Liver (tissue), 9 donors: Measurements from ENCODE around the gene EIF4G1. TPM values are rescaled to one million over a fixed set of nuclear protein-coding genes. Genes with fewer than 3 reads are reported as not detected.

Experiments used
- DNase-seq: peaks from one replicate; pipeline ENCODE4 v3.0.0-alpha.2; 2017; ENCODE audit warnings: low spot score
- H3K27ac ChIP-seq, 2 donors: one replicate each; pipeline ENCODE4 v1.7.0; 2013; ENCODE audit warnings: inconsistent platforms in 2 of 2, low read length in 2 of 2, control low read depth in 1 of 2, low read depth in 1 of 2, mild to moderate bottlenecking in 1 of 2
- H3K27me3 ChIP-seq, 4 donors: one replicate each; pipeline versions ENCODE4 v1.6.1 to v1.7.0; 2013; ENCODE audit warnings: low read length in 3 of 4, inconsistent platforms in 1 of 4, mild to moderate bottlenecking in 1 of 4, moderate library complexity in 1 of 4; ENCODE audit not compliant: control insufficient read depth in 4 of 4, insufficient read depth in 4 of 4
- H3K36me3 ChIP-seq, 4 donors: one replicate each; pipeline versions ENCODE4 v1.6.1 to v1.7.0; 2013; ENCODE audit warnings: low read length in 3 of 4, mild to moderate bottlenecking in 3 of 4, low read depth in 1 of 4, moderate library complexity in 1 of 4; ENCODE audit not compliant: control insufficient read depth in 4 of 4, insufficient read depth in 3 of 4
- H3K4me1 ChIP-seq, 4 donors: one replicate each; pipeline versions ENCODE4 v1.6.1 to v1.7.0; 2013; ENCODE audit warnings: low read length in 3 of 4, mild to moderate bottlenecking in 3 of 4, moderate library complexity in 1 of 4; ENCODE audit not compliant: control insufficient read depth in 4 of 4, insufficient read depth in 4 of 4
- H3K4me3 ChIP-seq, 3 donors: one replicate each; pipeline versions ENCODE4 v1.6.1 to v1.7.0; 2013; ENCODE audit warnings: low read length in 3 of 3, control low read depth in 1 of 3, low read depth in 1 of 3, mild to moderate bottlenecking in 1 of 3
- H3K9ac ChIP-seq, 2 donors: one replicate each; pipeline ENCODE4 v1.7.0; 2013; ENCODE audit warnings: low read length in 2 of 2, mild to moderate bottlenecking in 2 of 2, moderate library complexity in 2 of 2, control low read depth in 1 of 2, low read depth in 1 of 2
- H3K9me3 ChIP-seq, 4 donors: one replicate each; pipeline versions ENCODE4 v1.6.1 to v1.7.0; 2013; ENCODE audit warnings: low read length in 3 of 4; ENCODE audit not compliant: control insufficient read depth in 4 of 4
- EGR1 ChIP-seq, 2 donors: IDR thresholded peaks; 2 replicates each; pipeline ENCODE4 v1.6.1; 2016 to 2018; ENCODE audit warnings: antibody characterized with exemption in 2 of 2, low read depth in 2 of 2
- FOXA1 ChIP-seq: IDR thresholded peaks from 2 replicates; pipeline ENCODE4 v1.6.1; 2016; ENCODE audit warnings: antibody characterized with exemption
- FOXA2 ChIP-seq: IDR thresholded peaks from 2 replicates; pipeline ENCODE4 v1.6.1; 2016; ENCODE audit warnings: antibody characterized with exemption
- GABPA ChIP-seq, 2 donors: IDR thresholded peaks in 1 of 2; conservative IDR thresholded peaks in 1 of 2; 2 replicates each; pipeline ENCODE4 v1.6.1; 2016; ENCODE audit warnings: antibody characterized with exemption in 2 of 2, mild to moderate bottlenecking in 1 of 2, moderate library complexity in 1 of 2
- HNF4A ChIP-seq, 2 donors: conservative IDR thresholded peaks; 2 replicates each; pipeline ENCODE4 v1.6.1; 2016; ENCODE audit warnings: antibody characterized with exemption in 2 of 2, mild to moderate bottlenecking in 2 of 2
- HNF4G ChIP-seq: IDR thresholded peaks from 2 replicates; pipeline ENCODE4 v1.6.1; 2016; ENCODE audit warnings: antibody characterized with exemption
- JUND ChIP-seq, 2 donors: IDR thresholded peaks; 2 replicates each; pipeline ENCODE4 v1.6.1; 2016; ENCODE audit warnings: antibody characterized with exemption in 2 of 2
- NR2F2 ChIP-seq: IDR thresholded peaks from 2 replicates; pipeline ENCODE4 v1.6.1; 2016; ENCODE audit warnings: antibody characterized with exemption
- RAD21 ChIP-seq, 2 donors: IDR thresholded peaks; 2 replicates each; pipeline ENCODE4 v1.6.1; 2016; ENCODE audit warnings: antibody characterized with exemption in 2 of 2, mild to moderate bottlenecking in 2 of 2
- RXRA ChIP-seq, 2 donors: IDR thresholded peaks; 2 replicates each; pipeline ENCODE4 v1.6.1; 2017 to 2018; ENCODE audit warnings: antibody characterized with exemption in 2 of 2, mild to moderate bottlenecking in 1 of 2
- SP1 ChIP-seq: IDR thresholded peaks from 2 replicates; pipeline ENCODE4 v1.6.1; 2018; ENCODE audit warnings: antibody characterized with exemption, mild to moderate bottlenecking
- TAF1 ChIP-seq: conservative IDR thresholded peaks from 2 replicates; pipeline ENCODE4 v1.6.1; 2016; ENCODE audit warnings: antibody characterized with exemption, mild to moderate bottlenecking
- YY1 ChIP-seq: IDR thresholded peaks from 2 replicates; pipeline ENCODE4 v1.6.1; 2016; ENCODE audit warnings: antibody characterized with exemption, mild to moderate bottlenecking
- WGBS: extraction: QIAGEN DNeasy Blood & Tissue Kit; methylation state at CpG from one replicate; pipeline ENCODE4 v1.1.7; 2013; 5-methylcytosine and 5-hydroxymethylcytosine counted together
- polyA plus RNA-seq, 2 donors: library from polyadenylated mRNA; stranded (reverse) in 1 of 2; unstranded in 1 of 2; fragments of 200-250 nt in 1 of 2; fragments of >200 nt in 1 of 2; fragmentation: Nextera tagmentation in 1 of 2; extraction: Ambion mirVana in 1 of 2; gene quantifications; one replicate each; pipeline versions ENCODE4 v1.2.1 to v1.2.3, GENCODE V29; 2013 to 2015
- total RNA-seq, 2 donors: library from RNA; depleted of rRNA; stranded (reverse); fragments of >200 nt; gene quantifications; one replicate each; pipeline ENCODE4 v1.2.3, GENCODE V29; 2014
- TF ChIP-seq, protein P1 (sequence below): IDR thresholded peaks from 2 replicates; pipeline ENCODE4 v1.6.1; 2016; ENCODE audit warnings: antibody characterized with exemption
- TF ChIP-seq, protein P2 (sequence below): IDR thresholded peaks from 2 replicates; pipeline ENCODE4 v1.6.1; 2016; ENCODE audit warnings: antibody characterized with exemption
- TF ChIP-seq, protein P3 (sequence below): fragments of 150-350 bp; IDR thresholded peaks from 2 replicates; pipeline ENCODE4 v1.5.1; 2017; ENCODE audit warnings: improper control_type of control experiment, low read depth, low read length; ENCODE audit not compliant: missing input control
- TF ChIP-seq, protein P4 (sequence below): IDR thresholded peaks from 2 replicates; pipeline ENCODE4 v1.6.1; 2016; ENCODE audit warnings: antibody characterized with exemption, mild to moderate bottlenecking
- TF ChIP-seq, protein P5 (sequence below): IDR thresholded peaks from 2 replicates; pipeline ENCODE4 v1.6.1; 2016; ENCODE audit warnings: antibody characterized with exemption
- donor health status: healthy.
- donor health status: healthy.
- donor health status: healthy.
- donor health status: healthy.
- donor health status: healthy.

Gene EIF4G1
- total and polyA plus RNA-seq, 4 donors = 140 to 329 (median 207) TPM

DNA sequence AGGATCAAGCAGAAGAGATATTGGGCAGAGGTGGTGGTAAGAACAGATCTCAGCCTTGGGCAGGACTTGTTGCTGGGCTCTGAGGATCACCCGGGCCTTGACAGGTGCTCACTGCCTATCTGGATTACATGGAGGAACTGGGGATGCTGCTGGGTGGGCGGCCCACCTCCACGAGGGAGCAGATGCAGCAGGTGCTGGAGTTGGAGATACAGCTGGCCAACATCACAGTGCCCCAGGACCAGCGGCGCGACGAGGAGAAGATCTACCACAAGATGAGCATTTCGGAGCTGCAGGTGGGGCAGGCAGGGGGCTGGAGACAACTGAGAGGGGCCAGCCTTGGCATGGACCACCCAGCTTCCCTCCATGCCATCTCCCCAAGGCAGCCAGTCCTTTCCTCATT is 30.7 kb upstream of the EIF4G1 start:
- no peak overlapping the region for H3K9ac ChIP-seq
- H3K9me3 ChIP-seq = no peaks in the 10 kb centered on the region
- H3K27ac ChIP-seq = no peak overlapping the region
- no peak overlapping the region for H3K4me3 ChIP-seq
- no peaks in the 10 kb centered on the region for H3K36me3 ChIP-seq
- 90% methylated on average over 8 of the region's 8 CpGs for WGBS
- TF ChIP-seq YY1 (no peak), EGR1 (IDR thresholded peaks at IDR 0.05; ENCODE audit: low read depth in 2 of 2) (no peak), HNF4A (conservative IDR thresholded peaks at IDR 0.05) (no peak), TAF1 (no peak), HNF4G (no peak), SP1 (no peak), RXRA (IDR thresholded peaks at IDR 0.05) (no peak), NR2F2 (no peak), FOXA2 (no peak), RAD21 (IDR thresholded peaks at IDR 0.05) (no peak), GABPA (IDR thresholded peaks at IDR 0.05 in 1 of 2, conservative IDR thresholded peaks at IDR 0.05 in 1 of 2) (no peak)
- TF ChIP-seq, protein P1, sequence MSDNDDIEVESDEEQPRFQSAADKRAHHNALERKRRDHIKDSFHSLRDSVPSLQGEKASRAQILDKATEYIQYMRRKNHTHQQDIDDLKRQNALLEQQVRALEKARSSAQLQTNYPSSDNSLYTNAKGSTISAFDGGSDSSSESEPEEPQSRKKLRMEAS = no peak
- TF ChIP-seq, protein P2, sequence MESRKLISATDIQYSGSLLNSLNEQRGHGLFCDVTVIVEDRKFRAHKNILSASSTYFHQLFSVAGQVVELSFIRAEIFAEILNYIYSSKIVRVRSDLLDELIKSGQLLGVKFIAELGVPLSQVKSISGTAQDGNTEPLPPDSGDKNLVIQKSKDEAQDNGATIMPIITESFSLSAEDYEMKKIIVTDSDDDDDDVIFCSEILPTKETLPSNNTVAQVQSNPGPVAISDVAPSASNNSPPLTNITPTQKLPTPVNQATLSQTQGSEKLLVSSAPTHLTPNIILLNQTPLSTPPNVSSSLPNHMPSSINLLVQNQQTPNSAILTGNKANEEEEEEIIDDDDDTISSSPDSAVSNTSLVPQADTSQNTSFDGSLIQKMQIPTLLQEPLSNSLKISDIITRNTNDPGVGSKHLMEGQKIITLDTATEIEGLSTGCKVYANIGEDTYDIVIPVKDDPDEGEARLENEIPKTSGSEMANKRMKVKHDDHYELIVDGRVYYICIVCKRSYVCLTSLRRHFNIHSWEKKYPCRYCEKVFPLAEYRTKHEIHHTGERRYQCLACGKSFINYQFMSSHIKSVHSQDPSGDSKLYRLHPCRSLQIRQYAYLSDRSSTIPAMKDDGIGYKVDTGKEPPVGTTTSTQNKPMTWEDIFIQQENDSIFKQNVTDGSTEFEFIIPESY = no peak
- TF ChIP-seq, protein P3, sequence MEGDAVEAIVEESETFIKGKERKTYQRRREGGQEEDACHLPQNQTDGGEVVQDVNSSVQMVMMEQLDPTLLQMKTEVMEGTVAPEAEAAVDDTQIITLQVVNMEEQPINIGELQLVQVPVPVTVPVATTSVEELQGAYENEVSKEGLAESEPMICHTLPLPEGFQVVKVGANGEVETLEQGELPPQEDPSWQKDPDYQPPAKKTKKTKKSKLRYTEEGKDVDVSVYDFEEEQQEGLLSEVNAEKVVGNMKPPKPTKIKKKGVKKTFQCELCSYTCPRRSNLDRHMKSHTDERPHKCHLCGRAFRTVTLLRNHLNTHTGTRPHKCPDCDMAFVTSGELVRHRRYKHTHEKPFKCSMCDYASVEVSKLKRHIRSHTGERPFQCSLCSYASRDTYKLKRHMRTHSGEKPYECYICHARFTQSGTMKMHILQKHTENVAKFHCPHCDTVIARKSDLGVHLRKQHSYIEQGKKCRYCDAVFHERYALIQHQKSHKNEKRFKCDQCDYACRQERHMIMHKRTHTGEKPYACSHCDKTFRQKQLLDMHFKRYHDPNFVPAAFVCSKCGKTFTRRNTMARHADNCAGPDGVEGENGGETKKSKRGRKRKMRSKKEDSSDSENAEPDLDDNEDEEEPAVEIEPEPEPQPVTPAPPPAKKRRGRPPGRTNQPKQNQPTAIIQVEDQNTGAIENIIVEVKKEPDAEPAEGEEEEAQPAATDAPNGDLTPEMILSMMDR = no peak
- TF ChIP-seq, protein P4, sequence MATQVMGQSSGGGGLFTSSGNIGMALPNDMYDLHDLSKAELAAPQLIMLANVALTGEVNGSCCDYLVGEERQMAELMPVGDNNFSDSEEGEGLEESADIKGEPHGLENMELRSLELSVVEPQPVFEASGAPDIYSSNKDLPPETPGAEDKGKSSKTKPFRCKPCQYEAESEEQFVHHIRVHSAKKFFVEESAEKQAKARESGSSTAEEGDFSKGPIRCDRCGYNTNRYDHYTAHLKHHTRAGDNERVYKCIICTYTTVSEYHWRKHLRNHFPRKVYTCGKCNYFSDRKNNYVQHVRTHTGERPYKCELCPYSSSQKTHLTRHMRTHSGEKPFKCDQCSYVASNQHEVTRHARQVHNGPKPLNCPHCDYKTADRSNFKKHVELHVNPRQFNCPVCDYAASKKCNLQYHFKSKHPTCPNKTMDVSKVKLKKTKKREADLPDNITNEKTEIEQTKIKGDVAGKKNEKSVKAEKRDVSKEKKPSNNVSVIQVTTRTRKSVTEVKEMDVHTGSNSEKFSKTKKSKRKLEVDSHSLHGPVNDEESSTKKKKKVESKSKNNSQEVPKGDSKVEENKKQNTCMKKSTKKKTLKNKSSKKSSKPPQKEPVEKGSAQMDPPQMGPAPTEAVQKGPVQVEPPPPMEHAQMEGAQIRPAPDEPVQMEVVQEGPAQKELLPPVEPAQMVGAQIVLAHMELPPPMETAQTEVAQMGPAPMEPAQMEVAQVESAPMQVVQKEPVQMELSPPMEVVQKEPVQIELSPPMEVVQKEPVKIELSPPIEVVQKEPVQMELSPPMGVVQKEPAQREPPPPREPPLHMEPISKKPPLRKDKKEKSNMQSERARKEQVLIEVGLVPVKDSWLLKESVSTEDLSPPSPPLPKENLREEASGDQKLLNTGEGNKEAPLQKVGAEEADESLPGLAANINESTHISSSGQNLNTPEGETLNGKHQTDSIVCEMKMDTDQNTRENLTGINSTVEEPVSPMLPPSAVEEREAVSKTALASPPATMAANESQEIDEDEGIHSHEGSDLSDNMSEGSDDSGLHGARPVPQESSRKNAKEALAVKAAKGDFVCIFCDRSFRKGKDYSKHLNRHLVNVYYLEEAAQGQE = no peak
- TF ChIP-seq, protein P5, sequence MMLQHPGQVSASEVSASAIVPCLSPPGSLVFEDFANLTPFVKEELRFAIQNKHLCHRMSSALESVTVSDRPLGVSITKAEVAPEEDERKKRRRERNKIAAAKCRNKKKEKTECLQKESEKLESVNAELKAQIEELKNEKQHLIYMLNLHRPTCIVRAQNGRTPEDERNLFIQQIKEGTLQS = no peak
- no peak for DNase-seq
- no peaks in the 10 kb centered on the region for H3K4me1 ChIP-seq
- no peaks in the 10 kb centered on the region for H3K27me3 ChIP-seq

DNA sequence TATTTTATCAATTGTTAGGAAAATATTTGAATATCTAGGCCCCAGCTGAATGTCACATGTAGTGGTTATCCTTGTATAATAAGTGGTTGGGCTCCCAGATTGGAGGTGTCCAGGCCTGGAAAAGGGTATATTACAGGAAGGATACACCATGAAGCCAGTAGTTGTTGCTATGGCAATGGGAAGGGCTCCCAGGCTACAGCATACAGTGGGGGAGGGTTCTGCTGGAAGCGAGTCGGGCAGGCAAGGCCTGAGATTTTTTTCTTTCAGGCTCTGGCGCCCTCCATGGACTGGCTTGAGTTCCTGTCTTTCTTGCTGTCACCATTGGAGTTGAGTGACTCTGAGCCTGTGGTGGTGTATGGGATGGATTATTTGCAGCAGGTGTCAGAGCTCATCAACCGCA is 29.7 kb upstream of the EIF4G1 start:
- no peaks in the 10 kb centered on the region for H3K4me1 ChIP-seq
- no peak overlapping the region for H3K27ac ChIP-seq
- WGBS = 22% methylated on average over 4 of the region's 4 CpGs
- no peaks in the 10 kb centered on the region for H3K27me3 ChIP-seq
- DNase-seq = no peak
- no peak for TF ChIP-seq HNF4G
- TF ChIP-seq, protein P5 = no peak
- TF ChIP-seq FOXA1 = no peak
- no peak for TF ChIP-seq EGR1 (IDR thresholded peaks at IDR 0.05; ENCODE audit: low read depth in 2 of 2)
- no peak for TF ChIP-seq HNF4A (conservative IDR thresholded peaks at IDR 0.05)
- TF ChIP-seq, protein P1 = no peak
- TF ChIP-seq JUND (IDR thresholded peaks at IDR 0.05) = no peak
- peak; percentile 73 to 81 for TF ChIP-seq RAD21 (IDR thresholded peaks at IDR 0.05)
- no peak for TF ChIP-seq FOXA2
- TF ChIP-seq, protein P3 = peak; percentile 42
- H3K4me3 ChIP-seq = no peak overlapping the region
- H3K9ac ChIP-seq = no peak overlapping the region
- H3K36me3 ChIP-seq = no peaks in the 10 kb centered on the region
- no peaks in the 10 kb centered on the region for H3K9me3 ChIP-seq
